SK-N-MC (cell line): ENCODE results near the gene DBX1.
"Not testable (repeated sequence)": the region's sequence is repeated elsewhere in the genome, so short reads cannot be mapped to it uniquely, and the experiment has no call there.

Experiments
- DNase-seq: peaks from one replicate; pipeline ENCODE4 v3.0.0-alpha.2; 2011; ENCODE audit warnings: low read depth, low spot score
- H3K27ac ChIP-seq: fragments of 200-600 bp; sonication (generic); 2 replicates; pipeline ENCODE4 v1.5.1; 2016; ENCODE audit warnings: mixed run types
- H3K36me3 ChIP-seq: fragments of 200-600 bp; sonication (generic); 2 replicates; pipeline ENCODE4 v1.6.1; 2017; ENCODE audit warnings: antibody characterized with exemption, low read length, mixed read lengths; ENCODE audit not compliant: insufficient read depth
- H3K4me3 ChIP-seq: fragments of 200-600 bp; sonication (generic); 2 replicates; pipeline ENCODE4 v1.5.1; 2016
- H3K9ac ChIP-seq: fragments of 200-600 bp; sonication (generic); 2 replicates; pipeline ENCODE4 v1.8.0; 2017; ENCODE audit warnings: mixed run types, mixed read lengths; ENCODE audit not compliant: insufficient read length
- H3K9me3 ChIP-seq: fragments of 200-600 bp; sonication (generic); 2 replicates; pipeline ENCODE4 v1.6.1; 2017; ENCODE audit warnings: low read depth, mild to moderate bottlenecking, antibody characterized with exemption, low read length, moderate library complexity, mixed read lengths
- EZH2 ChIP-seq: fragments of 200-600 bp; sonication (generic); IDR thresholded peaks from one replicate; pipeline ENCODE4 v1.6.1; 2017; ENCODE audit warnings: antibody characterized with exemption
- FOXP2 ChIP-seq: optimal IDR thresholded peaks from 2 replicates; pipeline ENCODE3; 2011; ENCODE audit warnings: mild to moderate bottlenecking, moderate library complexity; ENCODE audit not compliant: insufficient read depth; ENCODE audit errors: extremely low read length, control extremely low read depth
- POLR2AphosphoS5 ChIP-seq: IDR thresholded peaks from 2 replicates; pipeline ENCODE4 v1.6.1; 2012; ENCODE audit warnings: mild to moderate bottlenecking, low read depth, low read length, borderline replicate concordance

Gene DBX1

GRCh38 chr11:20160425-20161229 lies at the start of gene DBX1:
Gene DBX1, minus strand, starts transcription at chr11:20160475. Its CDS starts 151 bp downstream, at chr11:20160324.
- no peak within 1 kb of the TSS for H3K4me3 ChIP-seq
- H3K27ac ChIP-seq: no peak within 1 kb of the TSS
- no peaks in the 10 kb centered on the region for H3K9me3 ChIP-seq
- H3K9ac ChIP-seq: no peak within 1 kb of the TSS
- no peak for TF ChIP-seq POLR2AphosphoS5
- TF ChIP-seq EZH2: no peak
- no peak for TF ChIP-seq FOXP2
- no peaks in the 10 kb centered on the region for H3K36me3 ChIP-seq
- no peak for DNase-seq

GRCh38 chr11:20208622-20209111 lies 48.4 kb upstream of the DBX1 start:
- H3K4me3 ChIP-seq: no peak overlapping the region
- no peak for DNase-seq
- TF ChIP-seq FOXP2 (no peak), EZH2 (peak; percentile 67), POLR2AphosphoS5 (no peak)
- H3K9me3 ChIP-seq: no peaks in the 10 kb centered on the region
- no peak overlapping the region for H3K27ac ChIP-seq
- H3K36me3 ChIP-seq: no peaks in the 10 kb centered on the region
- H3K9ac ChIP-seq: no peak overlapping the region

- no peak for DNase-seq
- no peak overlapping the region for H3K4me3 ChIP-seq
- TF ChIP-seq EZH2 (no peak), POLR2AphosphoS5 (no peak), FOXP2 (no peak)
- no peak overlapping the region for H3K9ac ChIP-seq
- H3K9me3 ChIP-seq: no peaks in the 10 kb centered on the region
- H3K27ac ChIP-seq: no peak overlapping the region
- no peaks in the 10 kb centered on the region for H3K36me3 ChIP-seq
These were observed 47.7 kb upstream of the DBX1 start for GRCh38 chr11:20207781-20208621.

GRCh38 chr11:20205807-20206206 lies 45.5 kb upstream of the DBX1 start:
- H3K9ac ChIP-seq: no peak overlapping the region
- H3K9me3 ChIP-seq: no peaks in the 10 kb centered on the region

GRCh38 chr11:20204681-20205080 lies 44.4 kb upstream of the DBX1 start:
- no peak overlapping the region for H3K9ac ChIP-seq
- no peaks in the 10 kb centered on the region for H3K36me3 ChIP-seq
- TF ChIP-seq FOXP2 (no peak), POLR2AphosphoS5 (no peak), EZH2 (no peak)
- no peaks in the 10 kb centered on the region for H3K9me3 ChIP-seq
- no peak overlapping the region for H3K4me3 ChIP-seq
- DNase-seq: no peak
- no peak overlapping the region for H3K27ac ChIP-seq

More at GRCh38 chr11:20205807-20206206, 45.5 kb upstream of the DBX1 start:
- Histone ChIP-seq H3K4me3 (no peak overlapping the region), H3K36me3 (no peaks in the 10 kb centered on the region), H3K27ac (no peak overlapping the region)
- DNase-seq: no peak
- TF ChIP-seq EZH2 (no peak), FOXP2 (no peak), POLR2AphosphoS5 (no peak)

- Histone ChIP-seq H3K36me3 (no peaks in the 10 kb centered on the region), H3K9ac (no peak overlapping the region), H3K9me3 (no peaks in the 10 kb centered on the region), H3K4me3 (no peak overlapping the region), H3K27ac (no peak overlapping the region)
- no peak for TF ChIP-seq FOXP2
- TF ChIP-seq EZH2: no peak
- TF ChIP-seq POLR2AphosphoS5: no peak
- no peak for DNase-seq
These were observed 43.6 kb upstream of the DBX1 start for GRCh38 chr11:20203831-20204230.

- H3K4me3 ChIP-seq: no peak overlapping the region
- H3K27ac ChIP-seq: no peak overlapping the region
- H3K9me3 ChIP-seq: no peaks in the 10 kb centered on the region
- no peaks in the 10 kb centered on the region for H3K36me3 ChIP-seq
- TF ChIP-seq EZH2 (no peak), POLR2AphosphoS5 (no peak), FOXP2 (no peak)
- no peak for DNase-seq
- H3K9ac ChIP-seq: no peak overlapping the region
These were observed 41.0 kb upstream of the DBX1 start for GRCh38 chr11:20201231-20201630.

- not testable (repeated sequence) for H3K9ac ChIP-seq, H3K27ac ChIP-seq, H3K4me3 ChIP-seq, H3K9me3 ChIP-seq, DNase-seq, H3K36me3 ChIP-seq
These were observed 40.2 kb upstream of the DBX1 start for GRCh38 chr11:20200331-20200955.
